Natural killer cell (primary cell): ENCODE measurements around the gene PLG. TPM values are rescaled to one million over a fixed set of nuclear protein-coding genes. Genes with fewer than 3 reads are reported as not detected.

Experiments used
- total RNA-seq, 4 donors: library from RNA; stranded (reverse); fragments of 120-200 nt in 1 of 4; gene quantifications; one replicate each; pipeline versions ENCODE4 v1.2.3 to v1.2.4, GENCODE V29; 2013 to 2022

The PLG gene
- total RNA-seq, 3 donors from 2014 or later (not counting 1 experiment from before 2014, with no cell fraction given), result not detected

Other genes with a start within 250 kb of the PLG start
- gene LPA, start 38.0 kb upstream of the PLG start, total RNA-seq, result not detected